SK-MEL-5 (cell line): ENCODE measurements around the gene GPR176. TPM values are rescaled to one million over a fixed set of nuclear protein-coding genes. Genes with fewer than 3 reads are reported as not detected.

Experiments
- DNase-seq: peaks from one replicate; pipeline ENCODE4 v3.0.0-alpha.2; 2016; ENCODE audit warnings: low read depth, low spot score
- in situ Hi-C: cut with HindIII; loops from 2 replicates; pipeline ENCODE4 v1.10.0; 2016; ENCODE audit warnings: low sequenced_read_pairs, high pct_unique_total_duplicates, low pct_unique_long_range_greater_than_20kb
- total RNA-seq: library from RNA; depleted of rRNA; stranded (reverse); fragments of >200 nt; shearing (Covaris generic); gene quantifications from 2 replicates; pipeline ENCODE4 v1.2.3, GENCODE V29; 2014

The GPR176 gene
- total RNA-seq, 1 experiment from 2014 or later: 6.3 TPM

DNA sequence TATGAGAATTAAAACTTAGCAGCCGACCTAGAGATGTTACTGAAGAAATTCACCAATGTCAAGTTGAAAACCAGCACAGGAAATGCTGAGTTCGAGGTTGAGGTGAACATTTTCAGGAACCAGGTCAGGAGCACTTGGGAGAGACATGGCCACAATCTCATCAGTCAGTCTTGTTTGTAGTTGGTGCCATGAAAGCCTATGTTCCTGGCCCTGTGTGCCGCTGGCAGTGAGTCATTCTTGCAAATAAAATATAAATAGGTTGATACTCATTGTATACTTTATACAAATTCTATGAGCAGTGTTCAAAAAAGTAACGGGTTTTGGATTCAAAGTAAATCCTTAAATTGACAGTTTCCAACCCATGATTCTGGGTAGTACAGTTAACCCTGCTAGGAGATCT, 135.9 kb downstream of the GPR176 start:
- no peak for DNase-seq
- in situ Hi-C loops: no loop called here

DNA sequence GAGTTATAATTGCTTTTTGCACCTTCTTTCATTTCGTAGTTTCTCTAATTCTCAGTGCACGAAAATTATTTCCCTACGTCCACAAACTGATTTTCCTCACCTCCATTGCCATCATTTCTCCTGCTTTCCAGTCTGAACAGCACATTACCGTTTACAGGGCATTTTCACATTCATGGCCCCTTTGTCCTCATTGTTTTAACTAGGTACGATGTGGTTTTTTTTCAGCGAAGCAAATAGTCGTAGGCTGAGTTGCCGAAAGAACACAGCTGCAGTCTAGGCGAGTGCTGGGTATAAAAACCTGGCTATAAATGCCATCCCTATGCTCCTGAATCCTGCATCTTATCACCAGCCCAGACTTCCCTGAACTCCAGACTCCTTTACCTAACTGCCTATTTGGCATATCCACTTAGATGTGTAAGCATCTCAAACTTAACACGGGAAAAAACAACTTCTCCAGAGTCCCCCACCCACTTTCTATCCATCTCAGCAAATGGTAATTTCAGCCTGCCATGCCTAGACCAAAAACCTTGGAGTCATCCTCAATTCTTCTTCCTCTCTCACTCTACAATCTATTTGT, 136.7 kb downstream of the GPR176 start:
- in situ Hi-C loops: no loop called here
- no peak for DNase-seq

DNA sequence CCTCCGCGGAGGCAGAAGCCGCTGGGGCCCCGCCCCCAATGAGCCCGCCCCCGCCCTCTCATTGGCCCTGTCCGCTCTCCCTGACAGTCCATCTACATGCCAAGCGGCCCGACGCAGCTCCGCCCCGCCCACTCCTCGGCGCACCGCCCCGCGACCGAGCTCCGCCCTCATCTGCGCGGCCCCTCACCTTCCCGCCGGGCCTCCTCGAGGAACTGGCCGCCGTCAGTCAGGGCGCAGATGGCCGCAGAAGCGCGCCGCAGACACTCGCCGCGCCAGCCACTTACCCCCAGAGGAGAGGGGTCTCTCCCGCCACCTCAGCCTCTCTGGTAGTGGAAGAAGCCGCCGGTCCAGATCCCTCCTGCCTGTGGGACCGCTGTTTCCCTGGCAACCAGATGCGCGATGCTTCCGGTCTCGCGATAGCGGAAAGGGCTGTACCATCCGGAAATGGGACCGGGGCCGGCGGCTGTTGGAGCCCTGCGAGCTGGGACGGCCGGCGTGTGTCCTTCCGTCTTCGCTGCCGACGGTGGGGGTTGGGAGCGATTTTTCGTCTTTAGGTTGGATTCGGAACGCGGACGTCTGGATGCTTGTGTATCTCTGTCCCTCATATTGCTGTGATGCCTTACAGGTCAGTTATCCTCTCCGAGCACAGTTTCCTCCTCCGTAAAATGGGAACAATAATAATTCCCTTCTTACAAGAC, 137.5 kb downstream of the GPR176 start, which contains the start of gene FSIP1:
TSS of gene FSIP1 (minus strand) at position 401 of the 698 bp plus-strand sequence. CDS start 6,317 bp downstream, outside the sequence.
- in situ Hi-C loops: no loop called here
- DNase-seq: peak; percentile 97

DNA sequence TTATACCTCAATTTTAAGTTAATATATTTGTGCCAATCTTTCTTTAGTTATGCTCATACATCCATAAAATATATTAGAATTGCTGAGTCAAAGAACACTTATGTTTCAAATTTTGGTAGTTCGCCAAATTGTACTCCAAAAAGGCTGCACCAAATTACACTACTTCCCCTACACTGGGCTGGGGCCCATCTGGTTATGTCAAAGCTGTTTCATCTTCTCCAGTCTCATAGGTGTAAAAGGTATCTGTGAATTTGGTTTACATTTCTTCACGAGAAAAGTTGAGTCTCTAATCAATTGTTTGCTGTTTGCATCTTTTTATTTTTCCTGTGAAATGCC, 138.1 kb downstream of the GPR176 start:
- no peak for DNase-seq
- in situ Hi-C loops: no loop called here

DNA sequence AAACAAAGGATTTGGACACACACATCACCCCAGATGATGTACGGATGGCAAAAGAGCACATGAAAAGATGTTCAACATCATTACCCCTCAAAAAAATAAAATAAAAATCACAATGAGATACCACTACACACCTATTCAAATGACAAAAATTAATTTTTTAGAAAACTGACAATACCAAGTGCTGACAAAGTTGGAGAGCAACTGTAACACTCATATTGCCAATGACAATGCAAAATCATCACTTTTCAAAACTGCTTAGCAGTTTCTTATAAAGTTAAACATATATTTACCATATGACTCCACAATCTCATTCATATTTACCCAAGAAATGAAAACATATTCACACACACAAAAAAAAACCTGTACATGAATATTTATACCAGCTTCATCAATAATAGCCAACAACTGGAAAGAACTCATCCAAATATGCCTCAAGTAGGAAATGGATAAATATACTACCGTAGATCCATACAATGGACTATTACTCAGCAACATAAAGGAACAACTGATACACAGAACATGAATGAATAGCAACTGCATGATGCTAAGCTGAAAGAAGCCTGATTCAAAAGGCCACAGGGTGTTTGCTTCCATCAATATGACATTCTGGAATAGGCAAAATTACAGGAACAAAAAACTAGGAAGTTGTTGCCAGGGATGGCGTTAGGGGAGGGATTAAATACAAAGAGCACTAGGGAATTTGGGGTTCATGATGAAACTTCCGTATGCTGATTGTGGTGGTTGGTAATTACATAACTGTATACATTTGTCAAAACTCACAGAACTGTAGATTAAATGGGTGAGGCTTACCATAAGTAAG, 138.7 kb downstream of the GPR176 start:
- in situ Hi-C loops: no loop called here
- no peak for DNase-seq

DNA sequence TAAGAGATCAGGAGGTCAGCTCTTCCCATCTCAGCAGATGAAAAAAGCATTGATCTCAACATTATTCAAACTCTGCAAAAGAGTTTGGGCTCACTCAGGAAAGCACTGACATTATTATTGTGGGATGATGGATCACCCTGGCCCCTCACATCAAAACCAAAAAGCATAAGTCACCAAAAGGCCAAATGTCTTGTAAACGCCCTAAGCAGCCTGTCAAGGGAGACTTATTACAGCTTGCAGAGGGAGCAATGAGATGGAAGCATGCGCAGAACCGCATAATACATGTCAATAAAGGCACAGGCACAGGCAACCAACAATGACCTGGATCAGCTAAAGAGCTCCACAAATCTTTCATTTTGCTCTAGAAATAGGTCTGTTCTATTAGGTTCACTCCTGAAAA, 142.0 kb downstream of the GPR176 start:
- DNase-seq: no peak
- in situ Hi-C loops: no loop called here

DNA sequence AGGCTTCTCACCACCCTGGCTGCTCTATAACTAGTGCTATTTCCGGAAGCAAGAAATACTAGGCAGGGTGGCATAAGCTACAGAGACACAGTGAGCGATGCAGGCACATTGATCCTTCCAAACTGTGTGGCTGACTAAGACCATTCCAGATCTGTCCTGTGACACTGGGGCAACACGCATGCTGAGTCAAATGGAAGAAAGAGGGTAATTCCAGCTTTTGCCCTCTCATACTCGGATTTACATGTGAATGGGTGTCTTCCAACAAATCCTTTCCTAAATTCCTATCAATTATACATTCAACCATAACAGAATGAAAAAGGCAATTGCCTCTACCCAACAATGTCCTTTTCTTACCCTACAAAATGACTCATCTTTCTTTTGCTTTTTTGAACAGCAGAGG, 142.6 kb downstream of the GPR176 start:
- no peak for DNase-seq
- in situ Hi-C loops: no loop called here

DNA sequence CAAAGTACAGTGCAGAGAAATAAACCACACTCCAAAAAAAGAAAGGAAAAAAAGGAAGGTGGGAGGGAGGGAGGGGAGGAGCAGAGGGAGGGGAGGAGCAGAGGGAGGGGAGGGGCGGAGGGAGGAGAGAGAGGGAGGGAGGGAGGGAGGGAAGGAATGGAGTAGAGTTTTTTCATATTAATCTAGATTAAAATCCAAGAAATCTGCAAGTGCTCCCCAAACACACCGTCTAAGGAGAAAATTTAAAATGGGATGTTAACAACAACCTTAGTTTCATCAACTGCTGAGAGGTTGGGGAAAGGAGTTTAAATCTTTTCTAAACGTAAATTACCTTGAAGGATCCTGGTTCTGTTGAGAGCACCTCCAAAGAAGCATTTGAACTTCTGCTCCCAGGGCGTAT, 144.0 kb downstream of the GPR176 start:
- in situ Hi-C loops: no loop called here
- DNase-seq: no peak

DNA sequence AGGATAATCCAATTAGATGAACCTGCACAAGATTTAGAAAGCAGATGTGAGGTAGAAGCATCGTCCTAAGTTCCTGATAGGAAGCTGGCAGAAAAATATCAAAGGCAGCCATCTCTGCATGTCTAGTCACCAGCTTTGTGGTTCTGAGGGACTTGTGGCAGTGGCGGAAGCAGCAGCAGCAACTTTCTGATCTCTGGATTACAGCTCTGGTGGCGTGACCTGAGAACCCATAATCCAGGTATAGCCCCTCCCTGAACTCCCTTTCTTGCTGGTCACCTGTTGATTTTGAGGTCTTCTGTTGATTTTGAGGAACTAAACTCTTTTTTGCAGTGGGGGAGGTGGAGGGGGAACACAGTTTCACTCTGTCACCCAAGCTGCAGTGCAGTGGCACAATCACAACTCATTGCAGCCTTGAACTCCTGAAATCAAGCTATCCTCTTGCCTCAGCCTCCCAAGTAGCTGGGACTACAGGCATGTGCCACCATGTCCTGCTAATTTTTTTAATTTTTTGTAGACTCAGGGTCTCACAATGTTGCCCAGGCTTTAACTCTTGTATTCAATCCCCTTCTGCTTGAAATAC, 145.3 kb downstream of the GPR176 start:
- in situ Hi-C loops: no loop called here
- DNase-seq: no peak

DNA sequence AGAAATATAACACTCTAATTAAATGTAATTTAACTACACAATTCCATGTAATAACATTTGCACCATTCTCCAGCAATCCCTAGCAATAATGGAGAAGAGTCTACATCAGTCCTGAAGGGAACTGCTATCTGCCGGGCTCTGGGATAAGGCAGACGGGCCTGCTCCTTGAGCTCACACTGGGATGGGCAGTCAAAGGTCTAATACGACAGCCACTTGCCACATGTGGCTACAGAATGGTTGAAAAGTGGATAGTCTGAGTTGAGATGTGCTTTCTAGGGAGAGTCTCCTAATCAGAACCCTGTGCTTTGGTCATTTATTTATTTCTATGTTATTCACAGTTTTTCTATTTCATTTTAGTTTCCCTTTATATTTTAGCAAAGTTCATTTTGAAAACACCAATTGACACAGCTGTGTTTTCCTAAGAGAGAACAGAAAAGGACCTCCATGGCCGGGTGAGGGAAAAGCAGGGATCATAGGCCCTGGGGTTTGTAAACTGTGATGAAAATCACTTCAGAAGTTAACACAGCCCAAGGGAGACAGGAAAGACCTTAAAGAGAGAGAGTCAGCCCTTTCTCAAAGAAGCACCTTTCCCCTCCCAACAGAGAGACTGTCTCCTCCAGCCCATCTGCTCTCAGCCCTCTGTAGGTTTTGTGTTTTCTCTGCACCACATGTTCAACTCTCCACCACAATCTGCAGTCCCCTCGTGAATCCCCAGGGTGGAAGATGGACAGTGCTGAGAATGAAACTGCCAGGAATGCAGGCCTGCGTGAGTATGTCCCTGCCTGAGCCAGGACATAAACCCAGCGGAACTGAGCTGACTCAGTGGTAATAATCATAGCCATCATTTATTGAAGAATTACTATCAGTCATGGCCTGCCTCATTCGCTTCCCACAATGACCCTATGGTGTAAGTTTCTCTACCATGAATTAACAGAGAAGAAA, 149.0 kb downstream of the GPR176 start:
- DNase-seq: peak; percentile 30
- in situ Hi-C loops: no loop called here

DNA sequence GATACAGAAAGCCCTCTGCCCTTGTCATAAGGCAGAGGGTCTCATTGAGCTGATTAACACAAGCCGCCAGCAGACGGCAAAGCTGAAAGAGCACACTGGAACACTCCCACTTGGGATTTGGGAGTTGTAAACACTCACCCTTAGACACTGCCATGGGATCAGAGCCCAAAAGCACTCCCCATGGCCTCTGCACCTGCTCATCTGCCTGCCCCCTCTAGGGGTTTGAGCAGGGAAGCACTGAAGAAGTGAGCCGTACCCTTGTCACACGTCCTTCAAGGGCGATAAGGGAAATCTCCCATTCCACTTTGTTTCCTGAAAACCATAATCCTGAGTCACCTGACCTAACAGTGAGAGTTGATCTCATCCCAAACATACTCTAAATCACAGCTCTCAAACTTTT, 152.1 kb downstream of the GPR176 start:
- in situ Hi-C loops: no loop called here

DNA sequence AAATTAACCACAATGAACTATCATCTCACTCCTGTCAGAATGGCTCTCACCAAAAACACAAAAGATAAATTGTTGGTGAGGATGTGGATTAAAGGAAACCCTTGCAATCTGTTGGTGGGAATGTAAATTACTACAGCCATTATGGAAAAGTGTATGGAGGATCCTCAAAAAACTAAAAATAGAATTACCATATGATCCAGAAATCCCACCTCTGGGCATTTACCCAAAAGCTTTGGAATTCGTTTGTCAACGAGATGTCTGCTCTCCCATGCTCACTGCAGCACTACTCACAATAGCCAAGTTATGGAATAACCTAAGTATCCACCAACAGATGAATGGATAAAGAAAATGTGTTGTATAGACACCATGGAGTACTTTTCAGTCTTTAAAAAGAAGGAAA, 159.1 kb downstream of the GPR176 start:
- no peak for DNase-seq
- in situ Hi-C loops: no loop called here

More for the DNA sequence above, 152.1 kb downstream of the GPR176 start:
- DNase-seq: no peak

DNA sequence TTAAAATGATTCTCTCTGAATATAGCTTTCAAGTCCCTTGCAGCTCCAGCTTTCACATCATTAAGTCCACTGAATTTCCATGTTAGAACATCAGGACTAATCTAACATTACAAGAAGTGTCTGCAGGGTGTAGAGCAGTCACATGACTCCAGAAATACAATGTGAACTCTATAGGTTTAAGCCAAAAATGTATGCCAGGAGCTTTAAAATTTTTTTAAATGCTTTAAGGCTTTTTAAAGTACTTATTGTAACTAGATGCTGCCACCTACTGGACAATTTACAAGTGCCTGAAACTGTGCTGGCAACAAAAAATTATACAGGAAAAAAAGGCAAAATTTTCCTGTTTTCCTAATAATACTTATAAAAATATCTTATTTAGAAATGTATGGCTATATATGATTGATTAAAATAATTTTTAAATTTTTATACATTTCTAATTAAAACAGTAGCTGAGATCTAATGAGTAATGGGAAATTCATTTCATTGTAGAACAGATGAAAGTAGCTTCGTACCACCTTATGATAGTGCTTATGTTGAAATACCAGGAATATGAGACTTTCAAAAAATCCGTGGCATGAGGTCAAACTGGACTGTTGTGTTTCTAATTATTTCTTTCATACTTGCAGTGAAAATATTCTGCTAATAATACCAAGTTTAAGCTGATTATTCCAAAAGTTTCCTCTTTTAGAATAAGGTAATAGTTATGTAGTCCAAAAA, 163.1 kb downstream of the GPR176 start:
- in situ Hi-C loops: no loop called here
- peak; percentile 66 for DNase-seq

DNA sequence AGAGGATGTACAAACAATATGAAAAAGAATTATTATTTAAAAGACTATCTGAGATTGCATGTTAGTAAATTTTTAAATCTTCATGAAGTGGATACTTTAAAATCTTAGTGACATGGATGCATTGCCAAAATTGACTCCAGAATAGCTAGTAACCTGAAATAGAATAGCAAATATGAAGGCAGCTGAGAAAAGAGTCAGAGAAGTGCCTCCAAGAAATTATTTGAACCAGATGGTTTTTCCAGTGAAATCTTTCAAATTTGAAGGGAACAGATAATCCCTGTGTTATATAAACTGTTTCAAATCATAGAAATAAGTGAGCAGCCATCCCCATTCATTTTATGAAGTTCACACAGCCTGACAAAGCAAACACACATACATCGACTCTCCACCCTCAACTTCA, 167.1 kb downstream of the GPR176 start:
- no peak for DNase-seq
- in situ Hi-C loops: no loop called here

DNA sequence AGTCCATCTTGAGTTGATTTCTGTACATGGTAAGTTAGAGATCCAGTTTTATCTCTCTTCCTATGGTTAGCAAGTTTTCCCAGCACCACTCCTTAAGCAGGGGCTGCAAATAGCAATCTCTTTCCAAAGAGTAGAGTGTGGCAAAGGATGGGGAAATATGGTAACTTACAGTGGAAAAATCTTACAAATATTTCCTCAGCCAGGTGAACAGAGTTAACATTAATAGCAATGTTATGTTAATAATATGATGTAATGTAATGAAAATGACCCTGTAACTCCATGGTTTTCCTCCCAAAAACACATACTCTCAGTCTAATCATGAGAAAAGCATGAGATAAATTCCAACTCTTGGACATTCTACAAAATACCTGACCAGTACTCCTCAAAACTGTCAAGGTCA, 167.8 kb downstream of the GPR176 start:
- DNase-seq: no peak
- in situ Hi-C loops: no loop called here
